DND-41 (cell line): ENCODE results near the gene RSPH4A.

Experiments
- EZH2 ChIP-seq: IDR thresholded peaks from 3 replicates; pipeline ENCODE4 v1.6.1; 2012; ENCODE audit warnings: borderline replicate concordance, low read depth, mild to moderate bottlenecking, moderate library complexity, low read length, inconsistent platforms; ENCODE audit not compliant: severe bottlenecking
- TF ChIP-seq, protein P1 (sequence below): IDR thresholded peaks from 2 replicates; pipeline ENCODE4 v1.5.1; 2012; ENCODE audit warnings: borderline replicate concordance, low read length, moderate library complexity, mild to moderate bottlenecking; ENCODE audit not compliant: poor library complexity, severe bottlenecking; ENCODE audit errors: extremely low read depth

- TF ChIP-seq, protein P1, sequence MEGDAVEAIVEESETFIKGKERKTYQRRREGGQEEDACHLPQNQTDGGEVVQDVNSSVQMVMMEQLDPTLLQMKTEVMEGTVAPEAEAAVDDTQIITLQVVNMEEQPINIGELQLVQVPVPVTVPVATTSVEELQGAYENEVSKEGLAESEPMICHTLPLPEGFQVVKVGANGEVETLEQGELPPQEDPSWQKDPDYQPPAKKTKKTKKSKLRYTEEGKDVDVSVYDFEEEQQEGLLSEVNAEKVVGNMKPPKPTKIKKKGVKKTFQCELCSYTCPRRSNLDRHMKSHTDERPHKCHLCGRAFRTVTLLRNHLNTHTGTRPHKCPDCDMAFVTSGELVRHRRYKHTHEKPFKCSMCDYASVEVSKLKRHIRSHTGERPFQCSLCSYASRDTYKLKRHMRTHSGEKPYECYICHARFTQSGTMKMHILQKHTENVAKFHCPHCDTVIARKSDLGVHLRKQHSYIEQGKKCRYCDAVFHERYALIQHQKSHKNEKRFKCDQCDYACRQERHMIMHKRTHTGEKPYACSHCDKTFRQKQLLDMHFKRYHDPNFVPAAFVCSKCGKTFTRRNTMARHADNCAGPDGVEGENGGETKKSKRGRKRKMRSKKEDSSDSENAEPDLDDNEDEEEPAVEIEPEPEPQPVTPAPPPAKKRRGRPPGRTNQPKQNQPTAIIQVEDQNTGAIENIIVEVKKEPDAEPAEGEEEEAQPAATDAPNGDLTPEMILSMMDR: no peak
- TF ChIP-seq EZH2: no peak
Measured at GRCh38 chr6:116568111-116568510, 48.2 kb upstream of the RSPH4A start.
